Lower lobe of right lung (tissue), 2 donors: ENCODE measurements around the gene CRHR1. TPM values are rescaled to one million over a fixed set of nuclear protein-coding genes. Genes with fewer than 3 reads are reported as not detected.

Experiments
- ATAC-seq, 2 donors: fragments of 200-7000 bp; cut with Tn5 transposase; one replicate each; pipeline ENCODE4 v1.9.1; 2020 to 2022; ENCODE audit warnings: mild to moderate bottlenecking in 2 of 2, moderate library complexity in 2 of 2
- DNase-seq: peaks from one replicate; pipeline ENCODE4 v3.0.0-alpha.2; 2020
- H3K27ac ChIP-seq: fragments of 200-600 bp; one replicate; pipeline ENCODE4 v1.8.0; 2022
- H3K27me3 ChIP-seq: fragments of 200-600 bp; one replicate; pipeline ENCODE4 v1.8.0; 2022; ENCODE audit warnings: low read depth
- H3K36me3 ChIP-seq: fragments of 200-600 bp; one replicate; pipeline ENCODE4 v1.8.0; 2022; ENCODE audit warnings: mild to moderate bottlenecking
- H3K4me1 ChIP-seq: fragments of 200-600 bp; one replicate; pipeline ENCODE4 v1.8.0; 2022
- H3K4me3 ChIP-seq: fragments of 200-600 bp; one replicate; pipeline ENCODE4 v1.8.0; 2022; ENCODE audit warnings: mild to moderate bottlenecking
- H3K9me3 ChIP-seq: fragments of 200-600 bp; one replicate; pipeline ENCODE4 v1.8.0; 2022
- CTCF ChIP-seq: fragments of 200-600 bp; IDR thresholded peaks from one replicate; pipeline ENCODE4 v1.8.0; 2022; ENCODE audit warnings: antibody characterized with exemption, mild to moderate bottlenecking
- intact Hi-C: fragments of 100-400 bp; cut with DNase I; formaldehyde crosslinking; loops from one replicate; pipeline ENCODE4 v1.11.0; 2022
- total RNA-seq: library from RNA; stranded (reverse); fragmentation: NEBNext Ultra II Directional; extraction: Animal tissue kit (Norgen Biotek cat#: 25700); gene quantifications from one replicate; pipeline ENCODE4 v1.2.1, GENCODE V29; 2021
- donor health status: DM: no; HTN: yes; CAD: no; lungs with severe emphysema.

CRHR1 gene
- total RNA-seq, 1 donor from 2014 or later: not detected

- TF ChIP-seq CTCF: no peak
- intact Hi-C loops: no loop called here
- no peaks in the 10 kb centered on the region for H3K9me3 ChIP-seq
- no peak for DNase-seq
- H3K27me3 ChIP-seq: peaks cover 26% of the 10 kb centered on the region
- no peaks in the 10 kb centered on the region for H3K36me3 ChIP-seq
- no peak overlapping the region for H3K27ac ChIP-seq
- no peak for ATAC-seq
- H3K4me3 ChIP-seq: no peak overlapping the region
- H3K4me1 ChIP-seq: no peaks in the 10 kb centered on the region
Observed at GRCh38 chr17:45759761-45760160, 24.4 kb upstream of the CRHR1 start.

GRCh38 chr17:45761957-45762565, 22.1 kb upstream of the CRHR1 start:
- Histone ChIP-seq H3K9me3 (no peaks in the 10 kb centered on the region), H3K27me3 (peaks cover 23% of the 10 kb centered on the region), H3K27ac (no peak overlapping the region), H3K4me1 (no peaks in the 10 kb centered on the region), H3K4me3 (no peak overlapping the region), H3K36me3 (no peaks in the 10 kb centered on the region)
- TF ChIP-seq CTCF: no peak
- ATAC-seq (no peak), DNase-seq (no peak)
- intact Hi-C loops: no loop called here

GRCh38 chr17:45763182-45763581, 20.9 kb upstream of the CRHR1 start:
- Histone ChIP-seq H3K27me3 (peaks cover 31% of the 10 kb centered on the region), H3K4me3 (no peak overlapping the region), H3K36me3 (no peaks in the 10 kb centered on the region), H3K9me3 (no peaks in the 10 kb centered on the region), H3K27ac (no peak overlapping the region), H3K4me1 (no peaks in the 10 kb centered on the region)
- no peak for TF ChIP-seq CTCF
- intact Hi-C loops: no loop called here
- ATAC-seq: no peak
- no peak for DNase-seq

- Histone ChIP-seq H3K4me3 (no peak overlapping the region), H3K9me3 (no peaks in the 10 kb centered on the region), H3K27ac (no peak overlapping the region), H3K36me3 (no peaks in the 10 kb centered on the region), H3K4me1 (no peaks in the 10 kb centered on the region), H3K27me3 (peaks cover 32% of the 10 kb centered on the region)
- intact Hi-C loops: no loop called here
- no peak for DNase-seq
- TF ChIP-seq CTCF: no peak
- ATAC-seq: no peak
Observed at GRCh38 chr17:45764479-45764878, 19.6 kb upstream of the CRHR1 start.

- ATAC-seq (no peak), DNase-seq (no peak)
- H3K4me1 ChIP-seq: no peaks in the 10 kb centered on the region
- intact Hi-C loops: no loop called here
- H3K4me3 ChIP-seq: no peak overlapping the region
- H3K9me3 ChIP-seq: no peaks in the 10 kb centered on the region
- no peak for TF ChIP-seq CTCF
- H3K27ac ChIP-seq: no peak overlapping the region
- no peaks in the 10 kb centered on the region for H3K36me3 ChIP-seq
- H3K27me3 ChIP-seq: peaks cover 46% of the 10 kb centered on the region
Observed at GRCh38 chr17:45768000-45768399, 16.1 kb upstream of the CRHR1 start.
